Activated T-helper 9 cell treated with anti-CD3 and anti-CD28 coated beads, Interleukin-2, amount 50 U/mL, for 16 hours (primary cell): Measurements from ENCODE around the gene SPAG5.

Experiments used
- DNase-seq: peaks from one replicate; pipeline ENCODE4 v3.0.0-alpha.2; 2020; ENCODE audit warnings: low read depth

Gene SPAG5

GRCh38 chr17:28545787-28546415, 52.9 kb downstream of the SPAG5 start:
- no peak for DNase-seq

GRCh38 chr17:28545141-28545503, 53.7 kb downstream of the SPAG5 start:
- DNase-seq, result no peak

GRCh38 chr17:28544402-28545140, 54.3 kb downstream of the SPAG5 start:
- DNase-seq, result no peak

- DNase-seq, result no peak
Measured at GRCh38 chr17:28541439-28541838, 57.4 kb downstream of the SPAG5 start.

GRCh38 chr17:28540231-28540630, 58.6 kb downstream of the SPAG5 start:
- DNase-seq, result no peak

- DNase-seq, result no peak
Measured at GRCh38 chr17:28538296-28538895, 60.4 kb downstream of the SPAG5 start.

- no peak for DNase-seq
Measured at GRCh38 chr17:28537219-28537610, 61.6 kb downstream of the SPAG5 start.

- DNase-seq, result no peak
Measured at GRCh38 chr17:28536532-28537218, 62.1 kb downstream of the SPAG5 start.

- no peak for DNase-seq
Measured at GRCh38 chr17:28534740-28535375, 64.0 kb downstream of the SPAG5 start.

GRCh38 chr17:28533091-28533807, 65.6 kb downstream of the SPAG5 start:
- no peak for DNase-seq

- DNase-seq, result no peak
Measured at GRCh38 chr17:28532050-28532960, 66.5 kb downstream of the SPAG5 start.

- DNase-seq, result no peak
Measured at GRCh38 chr17:28530926-28531325, 67.9 kb downstream of the SPAG5 start.

GRCh38 chr17:28530250-28530649, 68.6 kb downstream of the SPAG5 start:
- no peak for DNase-seq

- DNase-seq, result no peak
Measured at GRCh38 chr17:28529013-28529400, 69.8 kb downstream of the SPAG5 start.

GRCh38 chr17:28528327-28529012, 70.4 kb downstream of the SPAG5 start:
- no peak for DNase-seq

- DNase-seq, result no peak
Measured at GRCh38 chr17:28527859-28528258, 71.0 kb downstream of the SPAG5 start.
